Gastroesophageal sphincter (tissue), 4 donors: ENCODE results near the gene RPS6KA4. TPM values are rescaled to one million over a fixed set of nuclear protein-coding genes. Genes with fewer than 3 reads are reported as not detected.

ENCODE experiments used
- ATAC-seq: fragments of 150-250 bp; one replicate; pipeline ENCODE4 v1.9.1; 2016; ENCODE audit warnings: mild to moderate bottlenecking, moderate library complexity
- H3K27ac ChIP-seq, 4 donors: fragments of 200-600 bp; sonication (generic) in 3 of 4; 1 replicate in 3 of 4; 2 replicates in 1 of 4; pipeline ENCODE4 v1.5.1; 2016 to 2019
- H3K27me3 ChIP-seq: fragments of 200-600 bp; sonication (generic); one replicate; pipeline ENCODE4 v1.5.1; 2019
- H3K36me3 ChIP-seq, 2 donors: fragments of 200-600 bp; sonication (generic); one replicate each; pipeline ENCODE4 v1.5.1; 2019; ENCODE audit warnings: control low read depth in 1 of 2
- H3K4me1 ChIP-seq, 3 donors: fragments of 200-600 bp; sonication (generic); 1 replicate in 2 of 3; 2 replicates in 1 of 3; pipeline ENCODE4 v1.5.1; 2016 to 2019; ENCODE audit warnings: control low read depth in 2 of 3
- H3K4me3 ChIP-seq, 2 donors: fragments of 200-600 bp; sonication (generic); one replicate each; pipeline ENCODE4 v1.5.1; 2019; ENCODE audit warnings: mild to moderate bottlenecking in 1 of 2, moderate library complexity in 1 of 2
- H3K9me3 ChIP-seq, 3 donors: fragments of 200-600 bp; sonication (generic); one replicate each; pipeline ENCODE4 v1.5.1; 2017 to 2019; ENCODE audit warnings: control low read depth in 2 of 3
- CTCF ChIP-seq, 4 experiments: fragments of 200-600 bp in 2 of 4; fragments of 450-650 bp in 2 of 4; sonication (generic) in 1 of 4; IDR thresholded peaks; one replicate each; pipeline ENCODE4 v1.5.1; 2017 to 2019; ENCODE audit warnings: antibody characterized with exemption in 4 of 4, mild to moderate bottlenecking in 2 of 4, moderate library complexity in 2 of 4
- EP300 ChIP-seq: sonication (generic); formaldehyde crosslinking; IDR thresholded peaks from one replicate; pipeline ENCODE4 v1.6.1; 2017; ENCODE audit warnings: antibody characterized with exemption, mild to moderate bottlenecking
- POLR2A ChIP-seq, 2 donors: fragments of 450-650 bp; IDR thresholded peaks; one replicate each; pipeline ENCODE4 v1.6.1; 2017; ENCODE audit warnings: antibody characterized with exemption in 2 of 2, mild to moderate bottlenecking in 2 of 2, moderate library complexity in 1 of 2
- POLR2AphosphoS5 ChIP-seq: sonication (generic); formaldehyde crosslinking; IDR thresholded peaks from one replicate; pipeline ENCODE4 v1.6.1; 2017; ENCODE audit warnings: antibody characterized with exemption
- WGBS, 2 donors: methylation state at CpG; one replicate each; pipeline ENCODE4 v1.1.5; 2018; ENCODE audit warnings: low coverage in 1 of 2; 5-methylcytosine and 5-hydroxymethylcytosine counted together
- total RNA-seq, 4 donors: library from RNA; depleted of rRNA; stranded (reverse); fragments of >200 nt; gene quantifications; one replicate each; pipeline ENCODE4 v1.1.0, GENCODE V29; 2016

RPS6KA4 gene
- total RNA-seq, 4 donors from 2014 or later, result 21.2 to 44.2 (median 28.3) TPM

DNA sequence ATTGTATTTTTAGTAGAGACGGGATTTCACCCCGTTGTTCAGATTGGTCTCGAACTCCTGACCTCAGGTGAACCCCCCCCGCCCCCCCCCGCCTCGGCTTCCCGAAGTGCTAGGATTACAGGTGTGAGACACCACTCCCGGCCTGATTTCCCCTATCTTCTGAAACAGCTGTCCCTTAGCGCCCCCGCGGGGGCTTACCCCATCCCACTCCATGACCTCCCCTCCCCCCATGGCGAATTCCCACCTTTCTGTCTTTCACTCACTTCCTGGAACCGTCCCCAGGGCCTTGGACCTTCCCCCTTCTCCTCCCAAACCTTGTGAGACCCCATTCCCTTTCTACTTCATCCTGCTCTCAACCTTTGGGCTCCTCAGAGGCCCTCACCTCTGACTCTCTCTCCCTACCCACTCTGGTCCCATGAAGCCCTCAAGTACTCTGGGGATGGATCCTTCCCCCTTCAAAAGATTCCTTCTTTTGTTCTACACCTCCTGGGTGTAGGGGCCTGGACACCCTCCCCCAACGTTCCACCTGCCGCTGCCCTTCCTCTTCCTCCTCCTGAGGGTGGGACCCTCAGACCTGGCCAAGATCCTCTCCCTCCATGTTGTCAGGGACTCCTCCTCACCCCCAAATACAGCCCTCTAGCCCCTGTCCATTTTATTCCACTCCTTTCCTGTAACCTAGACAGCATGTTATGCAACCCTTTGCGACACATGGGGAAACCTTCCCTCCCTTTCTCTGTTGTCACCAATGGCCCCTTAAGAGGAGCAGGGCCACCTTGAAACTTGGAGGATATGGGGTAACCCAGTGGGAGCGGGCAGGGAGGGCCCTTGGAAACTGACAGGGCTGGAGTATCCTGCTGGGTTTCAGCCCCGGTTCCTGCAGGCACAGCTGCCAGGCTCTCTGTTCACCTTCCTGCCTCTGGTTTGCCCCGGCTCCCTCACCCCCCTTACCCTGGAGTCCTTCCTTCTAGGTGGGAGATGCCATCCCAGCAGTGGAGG, 39.9 kb upstream of the RPS6KA4 start:
- Histone ChIP-seq H3K27ac (peak overlapping the region; percentile 78 to 97 (median 96)), H3K9me3 (no peaks in the 10 kb centered on the region), H3K27me3 (no peaks in the 10 kb centered on the region), H3K4me3 (peak overlapping the region; percentile 44 to 89), H3K36me3 (peaks cover 0 to 57% of the 10 kb centered on the region in 2 donors), H3K4me1 (peaks cover 0 to 40% (median 14%) of the 10 kb centered on the region in 3 donors)
- WGBS, 2 donors, result 8 to 25% methylated on average over 9 to 10 of the region's 19 CpGs
- no peak for ATAC-seq
- no peak for TF ChIP-seq EP300
- no peak for TF ChIP-seq CTCF (IDR thresholded peaks at IDR 0.05)
- TF ChIP-seq POLR2AphosphoS5, result no peak
- no peak for TF ChIP-seq POLR2A (IDR thresholded peaks at IDR 0.05)

GRCh38 chr11:64320556-64320955, 38.4 kb upstream of the RPS6KA4 start:
- Histone ChIP-seq H3K9me3 (no peaks in the 10 kb centered on the region), H3K27ac (no peak overlapping the region), H3K4me3 (no peak overlapping the region), H3K4me1 (peaks cover 0 to 31% (median 14%) of the 10 kb centered on the region in 3 donors), H3K36me3 (peaks cover 0 to 42% of the 10 kb centered on the region in 2 donors), H3K27me3 (no peaks in the 10 kb centered on the region)
- ATAC-seq, result no peak
- no peak for TF ChIP-seq EP300
- TF ChIP-seq POLR2A (IDR thresholded peaks at IDR 0.05), result no peak
- no peak for TF ChIP-seq POLR2AphosphoS5
- TF ChIP-seq CTCF (IDR thresholded peaks at IDR 0.05), result no peak
- WGBS, 2 donors, result 93% methylated on average over 3 of the region's 7 CpGs; no CpG with 5 or more reads in 1 of the 2 donors

DNA sequence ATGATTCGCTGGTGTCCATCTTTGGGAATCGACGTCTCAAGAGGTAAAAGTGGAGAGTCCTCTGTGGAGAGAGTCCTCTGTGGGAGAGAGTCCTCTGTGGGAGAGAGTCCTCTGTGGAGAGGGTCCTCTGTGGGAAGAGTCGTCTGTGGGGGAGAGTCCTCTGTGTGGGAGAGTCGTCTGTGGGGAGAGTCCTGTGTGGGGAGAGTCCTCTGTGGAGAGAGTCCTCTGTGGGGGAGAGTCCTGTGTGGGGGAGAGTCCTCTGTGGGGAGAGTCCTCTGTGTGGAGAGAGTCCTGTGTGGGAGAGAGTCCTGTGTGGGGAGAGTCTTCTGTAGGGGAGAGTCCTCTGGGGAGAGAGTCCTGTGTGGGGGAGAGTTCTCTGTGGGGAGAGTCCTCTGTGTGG, 37.9 kb upstream of the RPS6KA4 start:
- no peak for ATAC-seq
- no peaks in the 10 kb centered on the region for H3K9me3 ChIP-seq
- no peak overlapping the region for H3K4me3 ChIP-seq
- no peaks in the 10 kb centered on the region for H3K27me3 ChIP-seq
- TF ChIP-seq POLR2AphosphoS5, result no peak
- no peak for TF ChIP-seq CTCF (IDR thresholded peaks at IDR 0.05)
- no peak for TF ChIP-seq POLR2A (IDR thresholded peaks at IDR 0.05)
- no peak for TF ChIP-seq EP300
- peaks cover 0 to 38% of the 10 kb centered on the region in 2 donors for H3K36me3 ChIP-seq
- peaks cover 0 to 26% (median 14%) of the 10 kb centered on the region in 3 donors for H3K4me1 ChIP-seq
- no CpG with 5 or more reads among the region's 5 CpGs for WGBS, 2 donors
- H3K27ac ChIP-seq, result no peak overlapping the region

DNA sequence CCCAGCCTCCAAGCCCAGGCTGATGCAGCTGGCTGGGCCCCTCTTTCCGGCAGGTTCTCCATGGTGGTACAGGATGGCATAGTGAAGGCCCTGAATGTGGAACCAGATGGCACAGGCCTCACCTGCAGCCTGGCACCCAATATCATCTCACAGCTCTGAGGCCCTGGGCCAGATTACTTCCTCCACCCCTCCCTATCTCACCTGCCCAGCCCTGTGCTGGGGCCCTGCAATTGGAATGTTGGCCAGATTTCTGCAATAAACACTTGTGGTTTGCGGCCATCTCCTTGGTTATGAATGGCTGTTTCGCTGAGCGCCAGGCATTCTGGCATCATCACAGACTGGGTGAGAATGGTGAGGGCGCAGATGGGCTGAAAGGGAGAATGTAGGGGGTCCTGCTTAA, 37.4 kb upstream of the RPS6KA4 start:
- 75% methylated on average over 4 of the region's 5 CpGs; no CpG with 5 or more reads in 1 of the 2 donors for WGBS, 2 donors
- no peak for TF ChIP-seq POLR2AphosphoS5

DNA sequence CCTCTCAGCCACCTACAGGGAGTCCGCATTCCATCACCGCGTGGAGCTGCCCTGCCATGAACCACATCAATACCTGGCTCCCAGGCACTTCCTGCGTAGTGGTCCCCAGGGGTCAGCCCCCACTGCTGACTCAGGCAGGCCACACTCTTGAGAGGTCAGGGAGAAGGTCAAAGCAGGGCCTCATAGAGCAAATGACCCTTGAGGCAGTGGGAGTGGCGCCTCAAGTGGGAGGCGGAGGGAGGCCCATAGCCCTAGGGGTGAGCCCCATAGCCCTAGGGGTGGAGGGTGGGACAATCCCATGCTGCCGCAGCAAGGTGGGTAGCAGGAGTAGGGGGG, 36.1 kb upstream of the RPS6KA4 start:
- ATAC-seq, result no peak
- no peaks in the 10 kb centered on the region for H3K27me3 ChIP-seq
- H3K36me3 ChIP-seq, result peaks cover 0 to 34% of the 10 kb centered on the region in 2 donors
- H3K4me3 ChIP-seq, result no peak overlapping the region
- 80% methylated on average over 3 of the region's 7 CpGs; no CpG with 5 or more reads in 1 of the 2 donors for WGBS, 2 donors
- H3K4me1 ChIP-seq, result peaks cover 0 to 16% (median 7%) of the 10 kb centered on the region in 3 donors
- H3K9me3 ChIP-seq, result no peaks in the 10 kb centered on the region
- no peak overlapping the region for H3K27ac ChIP-seq
- TF ChIP-seq POLR2AphosphoS5 (no peak), EP300 (no peak), POLR2A (IDR thresholded peaks at IDR 0.05) (no peak), CTCF (IDR thresholded peaks at IDR 0.05) (no peak)

More for the DNA sequence above, 37.4 kb upstream of the RPS6KA4 start:
- no peak overlapping the region for H3K27ac ChIP-seq
- no peak overlapping the region for H3K4me3 ChIP-seq
- ATAC-seq, result no peak
- H3K36me3 ChIP-seq, result peaks cover 0 to 34% of the 10 kb centered on the region in 2 donors
- no peaks in the 10 kb centered on the region for H3K9me3 ChIP-seq
- H3K27me3 ChIP-seq, result no peaks in the 10 kb centered on the region
- peaks cover 0 to 21% (median 13%) of the 10 kb centered on the region in 3 donors for H3K4me1 ChIP-seq
